GM23338 (cell line): ENCODE results near the gene MAGI1. TPM values are rescaled to one million over a fixed set of nuclear protein-coding genes. Genes with fewer than 3 reads are reported as not detected.

ENCODE experiments used
- ATAC-seq: fragments of 200-7000 bp; cut with Tn5 transposase; 3 replicates; pipeline ENCODE4 v1.9.1; 2020
- DNase-seq: peaks from one replicate; pipeline ENCODE4 v3.0.0-alpha.2; 2015; ENCODE audit warnings: low spot score
- H2AFZ ChIP-seq: fragments of 200-600 bp; sonication (generic); 2 replicates; pipeline ENCODE4 v1.8.0; 2016; ENCODE audit warnings: antibody characterized with exemption, mild to moderate bottlenecking, moderate library complexity
- H3F3A ChIP-seq: fragments of 200-600 bp; sonication (generic); replicated peaks from 2 replicates; pipeline ENCODE4 v1.8.0; 2017; ENCODE audit warnings: antibody characterized with exemption, mixed run types, low read depth
- H3K27ac ChIP-seq: fragments of 200-600 bp; sonication (generic); 2 replicates; pipeline ENCODE4 v1.6.1; 2016; ENCODE audit warnings: low read depth
- H3K27me3 ChIP-seq: fragments of 200-600 bp; sonication (generic); 2 replicates; pipeline ENCODE4 v1.8.0; 2016; ENCODE audit warnings: mild to moderate bottlenecking, mixed run types, moderate library complexity; ENCODE audit not compliant: insufficient read depth
- H3K36me3 ChIP-seq: fragments of 200-600 bp; sonication (generic); 2 replicates; pipeline ENCODE4 v1.8.0; 2016; ENCODE audit warnings: mild to moderate bottlenecking; ENCODE audit not compliant: insufficient read depth
- H3K4me1 ChIP-seq: fragments of 200-600 bp; sonication (generic); 2 replicates; pipeline ENCODE4 v1.8.0; 2016; ENCODE audit warnings: mild to moderate bottlenecking, moderate library complexity; ENCODE audit not compliant: insufficient read depth
- H3K4me2 ChIP-seq: fragments of 200-600 bp; sonication (generic); 2 replicates; pipeline ENCODE4 v1.7.1; 2017; ENCODE audit warnings: mixed run types
- H3K4me3 ChIP-seq: fragments of 200-600 bp; sonication (generic); 2 replicates; pipeline ENCODE4 v1.6.1; 2016; ENCODE audit warnings: mixed run types
- H3K79me2 ChIP-seq: fragments of 200-600 bp; sonication (generic); replicated peaks from 2 replicates; pipeline ENCODE4 v1.8.0; 2017; ENCODE audit warnings: mild to moderate bottlenecking; ENCODE audit not compliant: insufficient read depth
- H3K9me2 ChIP-seq: fragments of 200-600 bp; sonication (generic); 2 replicates; pipeline ENCODE4 v1.8.0; 2017; ENCODE audit not compliant: insufficient read depth
- H4K20me1 ChIP-seq: fragments of 200-600 bp; sonication (generic); replicated peaks from 2 replicates; pipeline ENCODE4 v1.8.0; 2017; ENCODE audit warnings: mild to moderate bottlenecking; ENCODE audit not compliant: insufficient read depth
- H3K27ac Mint-ChIP-seq: 2 replicates; pipeline ENCODE4 v1.8.0; 2020; ENCODE audit warnings: inconsistent platforms, mild to moderate bottlenecking, moderate library complexity, mixed read lengths
- H3K27me3 Mint-ChIP-seq: 3 replicates; pipeline ENCODE4 v1.8.0; 2022; ENCODE audit warnings: low read depth, mild to moderate bottlenecking, moderate library complexity, mixed read lengths, inconsistent platforms; ENCODE audit not compliant: insufficient read depth, poor library complexity
- H3K36me3 Mint-ChIP-seq: 3 replicates; pipeline ENCODE4 v1.8.0; 2021; ENCODE audit warnings: low read depth, mild to moderate bottlenecking, inconsistent platforms, moderate library complexity, mixed read lengths
- H3K4me1 Mint-ChIP-seq: 3 replicates; pipeline ENCODE4 v1.8.0; 2020; ENCODE audit warnings: mild to moderate bottlenecking, inconsistent platforms, mixed read lengths
- H3K4me3 Mint-ChIP-seq: 3 replicates; pipeline ENCODE4 v1.8.0; 2021; ENCODE audit warnings: moderate library complexity, mild to moderate bottlenecking, inconsistent platforms, mixed read lengths
- H3K9me3 Mint-ChIP-seq: 3 replicates; pipeline ENCODE4 v1.8.0; 2020; ENCODE audit warnings: moderate library complexity, mild to moderate bottlenecking, inconsistent platforms, mixed read lengths
- CREB1 ChIP-seq: fragments of 250-450 bp; sonication (Bioruptor Pico); IDR thresholded peaks from 2 replicates; pipeline ENCODE4 v1.5.0; 2020; ENCODE audit warnings: low read depth, mild to moderate bottlenecking, moderate library complexity
- CTCF ChIP-seq, 2 experiments: fragments of 200-600 bp in 1 of 2; sonication (generic) in 1 of 2; conservative IDR thresholded peaks; 2 replicates each; pipeline versions ENCODE4 v1.5.1 to v1.6.1; 2016 to 2017; ENCODE audit warnings: antibody characterized with exemption in 2 of 2, low read depth in 2 of 2, mild to moderate bottlenecking in 2 of 2, moderate library complexity in 1 of 2
- ETS1 ChIP-seq: IDR thresholded peaks from 2 replicates; pipeline ENCODE4 v1.6.1; 2016; ENCODE audit warnings: antibody characterized with exemption
- EZH2 ChIP-seq: fragments of 200-600 bp; sonication (generic); IDR thresholded peaks from one replicate; pipeline ENCODE4 v1.8.0; 2017; ENCODE audit warnings: antibody characterized with exemption, mild to moderate bottlenecking, low read depth; ENCODE audit not compliant: unreplicated experiment
- EZH2phosphoT487 ChIP-seq: fragments of 200-600 bp; sonication (generic); IDR thresholded peaks from one replicate; pipeline ENCODE4 v1.8.1; 2018; ENCODE audit warnings: antibody characterized with exemption; ENCODE audit not compliant: unreplicated experiment
- JUNB ChIP-seq: IDR thresholded peaks from one replicate; pipeline ENCODE4 v1.6.1; 2016; ENCODE audit warnings: antibody characterized with exemption; ENCODE audit not compliant: unreplicated experiment
- NANOG ChIP-seq: IDR thresholded peaks from 2 replicates; pipeline ENCODE4 v1.6.1; 2016; ENCODE audit warnings: antibody characterized with exemption, borderline replicate concordance
- POLR2AphosphoS5 ChIP-seq: IDR thresholded peaks from 2 replicates; pipeline ENCODE4 v1.6.1; 2016; ENCODE audit warnings: antibody characterized with exemption, low read depth
- REST ChIP-seq: IDR thresholded peaks from one replicate; pipeline ENCODE4 v1.6.1; 2018; ENCODE audit warnings: antibody characterized with exemption; ENCODE audit not compliant: unreplicated experiment
- STAT1 ChIP-seq: IDR thresholded peaks from one replicate; pipeline ENCODE4 v1.6.1; 2016; ENCODE audit warnings: antibody characterized with exemption; ENCODE audit not compliant: unreplicated experiment
- ZNF114 ChIP-seq: fragments of 250-450 bp; sonication (Bioruptor Pico); IDR thresholded peaks from 2 replicates; pipeline ENCODE4 v1.5.0; 2020; ENCODE audit warnings: mild to moderate bottlenecking, moderate library complexity
- ZNF331 ChIP-seq: fragments of 250-450 bp; sonication (Bioruptor Pico); IDR thresholded peaks from 2 replicates; pipeline ENCODE4 v1.5.0; 2020; ENCODE audit warnings: low read depth, mild to moderate bottlenecking, moderate library complexity
- polyA plus RNA-seq: library from polyadenylated mRNA; unstranded; fragments of >200 nt; fragmentation: Nextera tagmentation; extraction: Ambion mirVana; gene quantifications from 2 replicates; pipeline ENCODE4 v1.2.1, GENCODE V29; 2016
- total RNA-seq: library from RNA; depleted of rRNA; stranded (reverse); fragments of >200 nt; shearing (Covaris generic); gene quantifications from 2 replicates; pipeline ENCODE4 v1.2.3, GENCODE V29; 2014

MAGI1 gene
- total and polyA plus RNA-seq, 2 experiments from 2014 or later = 27.4 to 71.2 TPM

GRCh38 chr3:65703820-65704219, 334.9 kb downstream of the MAGI1 start:
- Histone ChIP-seq H3K9me2 (0 out of 2 replicates have a peak, but pooled peaks cover 7% of the 10 kb centered on the region), H3K36me3 (no peaks in the 10 kb centered on the region), H3K27ac (no peak overlapping the region), H3K4me1 (peaks cover 3% of the 10 kb centered on the region; the same call in 1 of the 2 replicates), H3F3A (no peaks in the 10 kb centered on the region), H3K79me2 (peaks cover 4% of the 10 kb centered on the region; the same call in 1 of the 2 replicates), H4K20me1 (no peaks in the 10 kb centered on the region), H3K4me3 (no peak overlapping the region), H2AFZ (no peak overlapping the region), H3K4me2 (no peak overlapping the region), H3K27me3 (no peaks in the 10 kb centered on the region)
- Mint-ChIP-seq H3K27me3 (no peaks in the 10 kb centered on the region), H3K36me3 (peaks cover 3% of the 10 kb centered on the region; the same call in 2 of the 3 replicates), H3K4me3 (no peak overlapping the region), H3K27ac (no peak overlapping the region), H3K9me3 (peaks cover 3% of the 10 kb centered on the region; the same call in 2 of the 3 replicates), H3K4me1 (peaks cover 14% of the 10 kb centered on the region)
- no peak for TF ChIP-seq STAT1
- no peak for TF ChIP-seq EZH2
- no peak for TF ChIP-seq REST
- TF ChIP-seq CREB1 = no peak
- TF ChIP-seq JUNB = no peak
- TF ChIP-seq NANOG = no peak
- no peak for TF ChIP-seq CTCF (conservative IDR thresholded peaks at IDR 0.05; ENCODE audit: low read depth in 2 of 2)
- no peak for TF ChIP-seq ZNF114 (CRISPR knock-in tag)
- TF ChIP-seq POLR2AphosphoS5 = no peak
- no peak for TF ChIP-seq EZH2phosphoT487
- TF ChIP-seq ZNF331 (CRISPR knock-in tag) = no peak
- no peak for TF ChIP-seq ETS1
- DNase-seq (no peak), ATAC-seq (no peak)
